ENCODE measurements around the gene DENND1A.
"Not testable (repeated sequence)": the region's sequence is repeated elsewhere in the genome, so short reads cannot be mapped to it uniquely, and the experiment has no call there.

The DENND1A gene

GRCh38 chr9:123337971-123338370 is 592.0 kb downstream of the DENND1A start:
- no peak for TF ChIP-seq CTCF (IDR thresholded peaks at IDR 0.05; ENCODE audit: control extremely low read depth, extremely low read depth, low read depth, missing control alignments)
- no peak for DNase-seq (ENCODE audit: extremely low spot score)
- POLR2A ChIA-PET = interaction anchor here (0.7 to 1.1 kb wide), 2 partner anchors 69 to 970 kb away, joined by 3 read pairs; no protein-coding TSS in a partner anchor
- CTCF ChIA-PET = interaction anchor here (1.1 to 6.3 kb wide), 5 partner anchors 9 to 258 kb away, joined by 3 to 33 read pairs (median 19); partner anchors contain the start of gene CRB2

- no peak for TF ChIP-seq CTCF (IDR thresholded peaks at IDR 0.05; ENCODE audit: control extremely low read depth, extremely low read depth, low read depth, missing control alignments)
- ChIA-PET CTCF (interaction anchor here (1.2 to 6.3 kb wide), 4 partner anchors 11 to 17 kb away, joined by 5 to 33 read pairs (median 21); partner anchors contain the start of gene CRB2), POLR2A (interaction anchor here (1.2 kb wide), 1 partner anchor 10 kb away, joined by 3 read pairs; no protein-coding TSS in a partner anchor)
- DNase-seq (ENCODE audit: extremely low spot score) = no peak
These were observed 593.0 kb downstream of the DENND1A start for GRCh38 chr9:123336959-123337358.

GRCh38 chr9:123336449-123336848 is 593.5 kb downstream of the DENND1A start:
- TF ChIP-seq CTCF (IDR thresholded peaks at IDR 0.05; ENCODE audit: control extremely low read depth, extremely low read depth, low read depth, missing control alignments) = no peak
- ChIA-PET CTCF (interaction anchor here (1.0 to 6.3 kb wide), 6 partner anchors 10 to 235 kb away, joined by 3 to 33 read pairs (median 4); partner anchors contain the start of gene CRB2), POLR2A (interaction anchor here (1.2 kb wide), 1 partner anchor 10 kb away, joined by 3 read pairs; no protein-coding TSS in a partner anchor)
- no peak for DNase-seq (ENCODE audit: extremely low spot score)

DNA sequence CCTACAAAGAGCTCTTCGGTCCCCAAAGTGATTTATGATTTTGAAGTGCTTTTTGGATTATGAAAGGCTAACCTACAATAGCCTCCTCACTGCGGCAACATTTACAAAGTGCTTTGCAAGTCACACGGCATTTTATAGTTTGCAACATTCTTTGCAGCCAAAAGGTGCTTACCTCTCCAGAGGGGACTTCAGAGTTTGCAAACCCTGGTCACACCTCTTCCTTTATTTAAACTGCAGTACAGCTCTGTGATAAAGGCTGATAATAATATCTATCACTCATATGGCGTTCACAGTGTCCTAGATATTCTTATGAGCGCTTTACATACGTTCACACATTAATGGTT is 594.0 kb downstream of the DENND1A start:
- no peak for DNase-seq (ENCODE audit: extremely low spot score)
- no peak for TF ChIP-seq CTCF (IDR thresholded peaks at IDR 0.05; ENCODE audit: control extremely low read depth, extremely low read depth, low read depth, missing control alignments)
- ChIA-PET POLR2A (interaction anchor here (1.2 kb wide), 1 partner anchor 9 kb away, joined by 3 read pairs; no protein-coding TSS in a partner anchor), CTCF (interaction anchor here (1.0 to 6.3 kb wide), 6 partner anchors 10 to 234 kb away, joined by 3 to 33 read pairs (median 4); partner anchors contain the start of gene CRB2)

- ChIA-PET CTCF (interaction anchor here (1.0 to 6.3 kb wide), 8 partner anchors 9 to 233 kb away, joined by 3 to 33 read pairs (median 4); partner anchors contain the start of gene CRB2), POLR2A (no interaction called here)
- no peak for TF ChIP-seq CTCF (IDR thresholded peaks at IDR 0.05; ENCODE audit: control extremely low read depth, extremely low read depth, low read depth, missing control alignments)
- no peak for DNase-seq (ENCODE audit: extremely low spot score)
These were observed 594.5 kb downstream of the DENND1A start for GRCh38 chr9:123335193-123335985.

- CTCF ChIA-PET = interaction anchor here (1.1 to 2.7 kb wide), 3 partner anchors 9 to 20 kb away, joined by 4 to 14 read pairs (median 6); no protein-coding TSS in a partner anchor
- no peak for TF ChIP-seq CTCF (IDR thresholded peaks at IDR 0.05; ENCODE audit: control extremely low read depth, extremely low read depth, low read depth, missing control alignments)
These were observed 595.3 kb downstream of the DENND1A start for GRCh38 chr9:123334639-123335038.

GRCh38 chr9:123333058-123333669 is 596.8 kb downstream of the DENND1A start:
- POLR2A ChIA-PET = not testable (repeated sequence)
- CTCF ChIA-PET = interaction anchor here (0.9 to 2.0 kb wide), 2 partner anchors 14 to 16 kb away, joined by 3 to 6 read pairs; no protein-coding TSS in a partner anchor

More at GRCh38 chr9:123334639-123335038, 595.3 kb downstream of the DENND1A start:
- POLR2A ChIA-PET = no interaction called here
- DNase-seq (ENCODE audit: extremely low spot score) = no peak

More at GRCh38 chr9:123333058-123333669, 596.8 kb downstream of the DENND1A start:
- DNase-seq (ENCODE audit: extremely low spot score) = not testable (repeated sequence)

All from GM10248 (cell line).